GM19438 (cell line): Measurements from ENCODE around the gene APBA1.
"Not testable (repeated sequence)": the region's sequence is repeated elsewhere in the genome, so short reads cannot be mapped to it uniquely, and the experiment has no call there.

Experiments
- ATAC-seq: cut with Tn5 transposase; IDR thresholded peaks from one replicate; pipeline ENCODE4 v1.9.1; 2021; ENCODE audit warnings: low read depth; ENCODE audit not compliant: unreplicated experiment

The APBA1 gene

DNA sequence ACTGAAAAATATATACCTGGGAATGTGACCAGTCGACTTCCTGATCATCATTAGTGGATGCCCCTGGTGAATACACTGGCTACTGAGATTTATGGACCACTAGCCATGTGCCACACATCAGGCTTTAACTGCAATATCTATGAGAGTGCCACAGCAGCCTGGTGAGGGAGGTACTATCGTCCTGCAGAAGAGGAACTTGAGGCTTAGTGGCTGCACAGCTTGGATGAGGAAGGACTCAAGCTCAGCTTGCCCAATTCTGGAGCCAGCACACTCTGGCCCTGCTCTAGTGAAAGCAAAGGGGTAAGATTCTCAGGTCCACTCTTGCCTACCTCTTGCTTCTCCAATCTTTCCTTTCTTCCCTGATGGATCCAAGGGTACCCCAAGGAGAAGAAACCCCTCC, 217.8 kb downstream of the APBA1 start:
- no peak for ATAC-seq

DNA sequence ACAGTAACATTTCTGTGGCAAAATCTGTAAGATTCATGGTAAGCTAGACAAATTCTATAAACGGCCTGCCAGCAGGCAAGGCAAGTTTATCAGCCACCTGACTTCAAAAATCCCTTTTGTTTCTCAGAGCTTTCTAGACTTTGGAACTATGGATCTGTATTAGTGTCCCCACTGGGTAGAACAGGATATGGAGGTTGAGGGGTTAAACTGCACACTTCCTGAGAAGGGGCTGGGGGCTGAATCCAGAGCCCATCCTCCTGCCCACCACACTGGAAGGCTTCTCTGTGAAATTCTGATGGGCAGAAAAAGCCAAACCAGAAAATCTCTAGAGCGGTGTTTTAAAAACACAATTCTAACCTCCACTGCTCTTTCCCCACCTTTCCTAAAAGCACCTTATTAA, 218.4 kb downstream of the APBA1 start:
- no peak for ATAC-seq

DNA sequence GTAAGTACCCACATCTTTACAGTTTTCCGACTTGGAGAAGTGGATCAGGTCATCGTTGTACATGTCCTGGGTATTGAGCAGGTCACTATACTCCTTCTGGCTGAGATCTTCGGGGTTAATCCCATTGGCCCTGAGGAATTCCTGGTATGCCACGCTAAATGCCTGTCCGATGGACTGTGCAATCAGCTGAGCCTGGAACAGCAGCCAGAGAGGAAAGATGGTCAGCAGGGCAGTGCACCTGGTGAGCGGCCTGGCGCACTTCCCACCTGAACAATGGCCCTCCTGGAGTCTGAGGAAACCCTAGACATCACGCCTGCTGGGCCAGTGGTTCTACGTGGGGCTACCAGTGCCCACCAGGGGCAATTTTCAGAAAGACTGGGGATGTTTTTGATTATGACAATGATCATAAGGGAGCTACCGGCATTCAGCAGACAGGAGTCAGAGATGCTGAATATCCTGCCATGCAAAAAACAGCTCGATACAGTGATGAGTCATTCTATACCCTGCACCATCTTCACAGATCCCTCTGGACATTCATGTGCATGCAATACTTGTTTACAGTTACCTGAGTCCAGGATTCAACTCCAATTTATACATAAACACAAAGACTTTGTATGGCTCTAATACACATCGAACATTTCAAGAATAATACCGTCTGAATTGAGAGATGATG, 219.9 kb downstream of the APBA1 start:
- no peak for ATAC-seq

DNA sequence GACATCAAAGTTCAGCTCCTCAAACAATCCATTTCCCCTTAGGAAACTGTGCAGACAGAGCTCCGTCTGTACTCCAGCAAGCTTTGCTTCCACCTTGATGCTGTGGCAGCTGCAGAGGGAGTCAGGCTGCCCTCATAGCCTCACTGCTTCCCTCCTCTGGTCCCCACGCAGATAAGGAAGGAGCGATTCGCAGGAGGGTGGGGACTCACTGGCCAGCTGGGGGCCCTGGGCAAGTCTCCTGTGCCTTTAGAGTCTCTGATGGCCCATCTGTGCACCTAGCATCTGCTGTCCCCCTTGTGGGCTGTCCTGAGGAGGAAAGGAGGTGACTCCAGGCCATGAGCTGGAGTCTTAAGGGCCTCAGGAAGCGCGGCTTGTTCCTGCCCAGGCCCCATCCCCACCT, 225.7 kb downstream of the APBA1 start:
- ATAC-seq = no peak

DNA sequence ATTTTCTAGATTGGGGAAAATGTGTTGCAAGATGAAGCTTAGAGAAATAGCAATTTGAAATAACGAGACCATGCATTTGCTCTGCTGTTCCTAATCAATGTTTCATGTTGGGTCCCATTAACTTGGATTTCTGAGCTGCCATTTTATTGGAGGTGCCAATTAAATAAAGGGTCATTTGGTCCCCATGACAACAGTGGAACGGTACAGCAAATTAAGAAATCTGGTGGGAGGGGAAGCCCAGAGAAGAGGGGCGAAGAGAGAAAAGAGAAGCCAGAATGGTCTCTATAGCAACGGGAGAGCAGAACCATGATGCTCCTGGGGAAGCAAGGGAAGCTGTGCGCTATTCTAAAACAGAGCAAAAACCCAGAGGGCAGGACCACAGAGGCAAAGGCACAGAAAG, 226.9 kb downstream of the APBA1 start:
- no peak for ATAC-seq

DNA sequence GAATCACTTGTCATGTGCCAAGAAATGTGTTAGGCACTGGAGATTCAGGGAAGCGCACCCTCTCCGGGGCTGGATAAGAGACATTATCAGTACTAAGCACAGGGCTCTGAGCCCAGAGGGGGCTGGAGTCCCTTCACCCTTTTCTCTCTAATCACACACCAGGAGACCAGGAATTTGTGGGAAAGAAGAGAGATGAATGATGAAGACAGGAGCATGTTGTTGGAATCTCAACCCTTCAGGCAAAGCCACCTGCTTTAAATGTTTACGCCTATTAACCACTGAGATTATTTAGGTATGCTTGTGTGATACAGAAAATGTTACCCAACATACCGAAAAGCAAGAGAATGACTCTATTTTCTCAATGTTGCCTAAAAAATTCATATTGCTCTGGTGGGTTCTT, 227.4 kb downstream of the APBA1 start:
- no peak for ATAC-seq

DNA sequence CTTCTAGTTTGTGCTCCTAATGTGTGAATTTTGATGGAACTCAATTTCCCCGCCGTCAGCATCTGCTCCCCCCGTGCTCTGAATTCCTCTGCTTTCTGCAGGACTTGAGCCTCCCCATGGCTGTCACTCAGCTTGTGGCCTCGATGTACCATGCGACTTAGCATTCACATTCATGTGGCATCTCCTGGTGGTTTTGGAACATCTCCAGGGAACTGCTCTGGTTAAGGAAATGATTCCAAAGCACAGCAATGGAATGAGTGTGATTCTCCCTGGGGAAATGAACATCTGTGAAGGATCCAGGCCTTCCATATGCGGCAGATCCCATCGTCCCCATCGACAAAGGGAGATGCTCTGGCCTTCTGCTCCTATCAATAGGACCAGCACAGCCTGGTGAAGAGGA, 228.2 kb downstream of the APBA1 start:
- ATAC-seq = no peak

DNA sequence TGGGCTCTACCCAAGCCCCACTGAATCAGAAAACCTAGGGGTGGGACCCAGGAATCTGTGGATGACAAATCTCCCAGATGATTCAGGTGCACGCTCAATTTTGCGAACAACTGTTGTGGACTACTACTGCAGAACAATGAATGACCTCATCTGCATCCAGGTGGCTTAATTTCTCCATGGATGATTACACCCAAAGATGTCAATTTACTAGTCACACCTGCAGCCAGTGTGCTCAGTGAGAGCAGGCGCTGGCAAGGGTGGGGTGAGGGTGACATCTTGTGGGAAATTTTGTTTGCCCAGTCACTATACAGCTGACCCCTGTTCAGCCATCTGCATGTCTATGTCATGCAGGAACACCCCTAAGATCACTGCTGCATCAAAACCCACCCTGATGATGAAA, 229.0 kb downstream of the APBA1 start:
- ATAC-seq = no peak

DNA sequence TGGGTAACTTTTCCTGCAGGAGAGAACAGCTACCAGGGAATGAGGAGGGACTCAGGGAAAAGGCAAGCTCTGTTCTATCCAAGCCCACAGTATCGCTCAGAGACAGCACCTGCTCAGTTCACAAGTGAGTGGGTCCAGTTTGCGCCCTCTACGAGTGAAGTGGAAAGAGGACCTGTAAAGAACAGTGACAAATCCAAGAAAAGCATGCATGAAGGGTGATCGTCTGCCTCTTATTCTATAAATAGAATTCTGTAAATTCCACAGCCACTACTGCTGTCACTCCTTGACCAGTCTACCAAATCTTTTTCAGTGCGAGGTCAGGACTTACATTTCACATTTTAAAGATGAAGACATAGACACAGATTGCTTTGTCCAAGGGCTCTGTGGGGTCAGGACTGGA, 229.7 kb downstream of the APBA1 start:
- no peak for ATAC-seq

DNA sequence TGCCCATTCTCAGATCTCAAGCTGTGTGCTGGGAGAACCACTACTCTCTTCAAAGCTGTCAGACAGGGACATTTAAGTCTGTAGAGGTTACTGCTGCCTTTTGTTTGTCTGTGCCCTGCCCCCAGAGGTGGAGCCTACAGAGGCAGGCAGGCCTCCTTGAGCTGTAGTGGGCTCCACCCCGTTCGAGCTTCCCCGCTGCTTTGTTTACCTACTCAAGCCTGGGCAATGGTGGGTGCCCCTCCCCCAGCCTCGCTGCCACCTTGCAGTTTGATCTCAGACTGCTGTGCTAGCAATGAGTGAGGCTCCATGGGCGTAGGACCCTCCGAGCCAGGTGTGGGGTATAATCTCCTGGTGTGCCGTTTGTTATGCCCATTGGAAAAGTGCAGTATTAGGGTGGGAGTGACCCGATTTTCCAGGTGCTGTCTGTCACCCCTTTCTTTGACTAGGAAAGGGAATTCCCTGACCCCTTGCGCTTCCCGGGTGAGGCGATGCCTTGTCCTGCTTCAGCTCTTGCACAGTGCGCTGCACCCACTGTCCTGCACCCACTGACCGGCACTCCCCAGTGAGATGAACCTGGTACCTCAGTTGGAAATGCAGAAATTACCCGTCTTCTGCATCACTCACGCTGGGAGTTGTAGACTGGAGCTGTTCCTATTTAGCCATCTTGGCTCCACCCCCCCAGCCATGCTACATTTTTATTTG, 231.8 kb downstream of the APBA1 start:
- not testable (repeated sequence) for ATAC-seq

DNA sequence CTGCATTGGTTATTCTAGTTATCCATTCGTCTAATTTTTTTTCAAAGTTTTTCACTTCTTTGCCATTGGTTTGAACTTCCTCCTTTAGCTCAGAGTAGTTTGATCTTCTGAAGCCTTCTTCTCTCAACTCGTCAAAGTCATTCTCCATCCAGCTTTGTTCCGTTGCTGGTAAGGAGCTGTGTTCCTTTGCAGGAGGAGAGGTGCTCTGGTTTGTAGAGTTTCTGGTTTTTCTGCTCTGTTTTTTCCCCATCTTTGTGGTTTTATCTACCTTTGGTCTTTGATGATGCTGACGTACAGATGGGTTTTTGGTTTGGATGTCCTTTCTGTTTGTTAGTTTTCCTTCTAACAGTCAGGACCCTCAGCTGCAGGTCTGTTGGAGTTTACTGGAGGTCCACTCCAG, 232.5 kb downstream of the APBA1 start:
- ATAC-seq = not testable (repeated sequence)

DNA sequence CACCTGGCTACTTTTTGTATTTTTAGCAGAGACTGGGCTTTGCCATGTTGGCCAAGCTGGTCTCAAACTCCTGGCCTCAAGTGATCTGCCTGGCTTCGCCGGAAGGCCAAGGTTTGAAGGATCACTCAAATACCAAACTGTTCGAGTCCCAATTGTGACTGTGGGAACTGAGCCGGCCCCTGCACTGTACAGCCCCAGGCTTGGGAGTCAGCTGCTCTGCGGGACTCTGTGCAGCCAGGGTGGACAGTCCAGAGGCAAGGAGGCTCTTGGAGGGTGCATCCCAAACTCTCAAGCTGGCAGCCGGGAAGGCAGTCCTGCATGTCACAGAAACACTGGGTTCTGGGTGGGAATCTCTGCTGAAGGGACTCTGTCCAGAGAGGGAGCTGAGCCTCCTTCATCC, 238.2 kb downstream of the APBA1 start:
- no peak for ATAC-seq

DNA sequence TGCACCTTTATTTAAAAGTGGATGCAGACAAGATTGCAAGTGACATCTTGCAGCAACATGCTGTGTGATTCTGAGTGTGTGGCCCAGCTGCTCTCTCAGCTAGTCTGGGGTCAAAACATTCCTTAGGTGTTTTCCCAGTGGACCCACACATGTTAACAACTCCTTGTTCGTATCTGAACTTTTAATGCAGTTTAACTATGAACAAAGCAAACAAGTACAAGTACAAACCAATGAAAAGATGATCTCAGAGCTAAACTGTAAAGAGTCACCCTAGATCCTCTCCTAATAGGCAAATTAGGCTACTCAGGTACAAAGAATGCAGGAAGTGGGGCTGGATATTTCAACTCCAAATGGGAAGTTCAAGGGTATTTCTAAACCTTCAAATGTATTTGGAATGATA, 238.8 kb downstream of the APBA1 start:
- no peak for ATAC-seq

DNA sequence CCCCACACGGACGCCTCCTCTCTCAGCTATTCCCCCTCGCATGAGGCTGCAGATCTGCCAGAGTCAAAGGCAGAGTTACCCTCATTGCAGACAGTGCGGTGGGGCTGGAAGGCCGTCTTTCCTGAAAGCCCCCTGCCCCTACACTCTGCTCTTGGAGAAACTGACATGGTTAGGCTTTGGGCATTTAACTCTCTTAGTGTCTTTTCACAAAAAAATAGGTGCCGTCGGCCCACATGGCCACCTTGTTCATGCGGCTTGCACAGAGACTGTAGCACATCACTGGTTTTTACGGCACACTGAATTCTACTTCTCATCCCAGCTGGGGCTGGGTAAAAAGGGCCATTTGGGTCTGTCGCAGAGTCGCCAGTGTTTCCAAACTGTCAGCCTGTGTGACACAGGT, 239.5 kb downstream of the APBA1 start:
- ATAC-seq = no peak

DNA sequence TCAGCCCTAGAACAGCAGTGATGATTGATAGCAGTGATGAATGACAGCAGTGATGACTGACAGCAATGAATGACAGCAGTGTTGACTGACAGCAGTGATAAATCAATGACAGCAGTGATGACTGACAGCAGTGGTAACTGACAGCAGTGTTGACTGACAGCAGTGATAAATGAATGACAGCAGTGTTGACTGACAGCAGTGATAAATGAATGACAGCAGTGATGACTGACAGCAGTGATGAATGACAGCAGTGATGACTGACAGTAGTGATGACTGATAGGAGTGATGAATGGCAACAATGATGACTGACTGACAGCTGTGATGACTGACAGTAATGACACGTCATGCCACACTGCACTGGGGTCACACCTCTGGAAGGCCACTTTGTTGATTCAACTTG, 240.4 kb downstream of the APBA1 start:
- ATAC-seq = no peak

DNA sequence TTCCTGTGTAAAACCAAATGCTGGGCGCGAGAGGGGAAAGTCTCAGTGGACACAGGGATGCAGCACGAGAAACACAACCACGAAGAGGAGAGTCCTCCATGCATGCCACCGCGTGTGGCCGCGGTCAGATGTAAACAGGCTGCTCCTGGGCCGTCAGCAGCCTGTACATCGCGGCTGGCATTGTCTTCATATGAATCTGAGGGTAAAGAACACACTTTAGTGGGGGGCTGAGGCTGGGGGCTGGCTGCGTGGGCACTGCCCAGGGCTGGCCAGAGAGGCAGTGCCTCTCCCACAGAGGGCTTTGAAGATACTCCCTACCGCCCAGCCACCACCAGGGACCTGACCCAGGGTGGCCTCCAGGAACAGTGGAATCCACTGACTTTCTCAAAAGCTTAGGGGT, 241.0 kb downstream of the APBA1 start:
- ATAC-seq = no peak

DNA sequence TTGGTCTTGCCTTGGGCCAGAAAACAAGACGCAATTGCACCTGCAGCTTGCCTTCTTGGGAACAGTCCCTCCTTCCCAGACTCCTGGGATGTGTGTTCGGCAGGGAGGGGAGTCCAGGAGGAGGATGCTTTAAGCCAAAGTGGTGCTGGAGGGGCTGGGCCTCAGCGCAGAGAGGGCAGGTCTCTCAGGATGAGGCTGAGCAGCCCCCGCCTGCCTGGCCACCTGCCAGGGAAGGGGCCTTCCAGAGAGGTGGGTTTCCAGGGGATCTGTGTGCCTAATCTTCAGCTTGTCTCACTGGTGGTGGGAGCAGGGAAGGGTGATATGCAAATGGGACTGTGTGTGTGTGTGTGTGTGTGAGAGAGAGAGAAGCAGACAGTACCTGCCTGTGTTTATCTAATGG, 242.0 kb downstream of the APBA1 start:
- no peak for ATAC-seq

DNA sequence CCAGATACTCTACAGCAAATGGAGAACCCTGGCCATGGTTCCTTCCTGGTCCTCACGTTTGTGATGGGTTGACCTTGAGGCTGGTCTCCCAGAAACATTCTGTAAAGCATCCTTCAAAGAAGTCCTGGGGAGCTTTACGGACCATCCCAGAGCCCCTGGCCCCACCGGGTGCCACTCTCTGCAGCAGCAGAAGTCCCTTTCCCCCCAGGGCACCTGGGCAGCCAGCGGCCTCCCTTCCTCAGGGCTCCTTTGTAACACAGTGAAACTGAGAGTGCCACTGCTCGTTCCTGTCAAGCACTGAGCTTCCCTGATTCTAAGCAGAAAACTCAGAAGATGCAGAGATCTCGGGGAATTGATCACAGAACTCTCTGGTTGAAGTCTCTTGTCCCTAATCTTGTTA, 242.9 kb downstream of the APBA1 start:
- ATAC-seq = no peak

DNA sequence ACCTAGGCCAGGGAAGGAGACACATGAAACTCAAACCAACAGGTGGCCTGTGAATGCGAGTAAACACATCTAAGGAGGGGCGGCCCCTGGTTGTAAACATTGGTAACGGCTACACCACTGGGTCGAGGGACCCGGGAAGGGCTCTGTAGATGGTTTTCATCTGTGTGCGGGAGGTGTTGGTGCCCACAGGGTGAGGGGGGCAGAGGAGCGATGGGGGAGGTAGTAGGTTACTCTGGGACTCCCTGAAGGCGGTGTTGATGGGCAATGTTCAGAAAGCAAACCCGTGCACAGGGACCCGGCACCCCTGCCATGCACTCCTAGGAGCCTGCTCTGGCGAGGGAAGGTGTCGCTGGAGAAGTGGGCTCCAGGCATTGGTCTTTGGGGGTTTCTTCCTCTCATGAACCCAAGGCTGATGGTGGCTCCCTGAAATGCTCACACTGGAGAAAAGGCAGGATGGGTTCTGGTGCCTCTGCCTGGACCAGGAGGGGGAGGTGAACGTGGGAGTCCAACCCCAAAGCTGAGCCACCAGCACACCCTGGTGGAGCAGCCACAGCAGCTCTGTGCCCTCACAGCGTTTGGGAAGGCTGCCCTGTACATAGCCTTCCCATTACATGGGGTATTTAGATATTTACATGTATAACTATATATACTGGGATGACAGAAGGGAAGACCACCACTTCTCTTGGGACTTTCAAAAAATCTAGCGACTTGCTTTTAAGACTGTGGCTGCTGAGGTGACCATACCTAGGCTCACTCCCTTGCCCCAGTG, 244.0 kb downstream of the APBA1 start:
- no peak for ATAC-seq

DNA sequence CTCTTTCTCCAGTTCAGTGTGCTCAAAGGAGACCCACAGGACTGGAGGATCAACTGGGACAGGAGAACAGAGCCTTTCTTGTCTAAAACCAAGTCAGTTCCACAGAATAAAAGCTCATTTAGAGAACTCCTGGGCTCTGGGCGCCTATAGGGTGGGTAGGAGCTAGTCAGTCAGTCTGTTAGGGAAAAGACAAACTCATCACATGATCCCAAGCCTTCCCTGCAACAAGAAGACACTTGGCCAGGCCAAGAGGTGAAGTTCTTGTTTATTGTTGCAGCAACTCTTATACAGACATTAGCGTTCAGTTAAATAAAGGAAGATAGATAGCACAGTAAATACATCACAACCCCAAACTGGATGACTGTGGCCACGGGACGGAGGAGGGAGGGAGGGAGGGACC, 244.9 kb downstream of the APBA1 start:
- no peak for ATAC-seq

DNA sequence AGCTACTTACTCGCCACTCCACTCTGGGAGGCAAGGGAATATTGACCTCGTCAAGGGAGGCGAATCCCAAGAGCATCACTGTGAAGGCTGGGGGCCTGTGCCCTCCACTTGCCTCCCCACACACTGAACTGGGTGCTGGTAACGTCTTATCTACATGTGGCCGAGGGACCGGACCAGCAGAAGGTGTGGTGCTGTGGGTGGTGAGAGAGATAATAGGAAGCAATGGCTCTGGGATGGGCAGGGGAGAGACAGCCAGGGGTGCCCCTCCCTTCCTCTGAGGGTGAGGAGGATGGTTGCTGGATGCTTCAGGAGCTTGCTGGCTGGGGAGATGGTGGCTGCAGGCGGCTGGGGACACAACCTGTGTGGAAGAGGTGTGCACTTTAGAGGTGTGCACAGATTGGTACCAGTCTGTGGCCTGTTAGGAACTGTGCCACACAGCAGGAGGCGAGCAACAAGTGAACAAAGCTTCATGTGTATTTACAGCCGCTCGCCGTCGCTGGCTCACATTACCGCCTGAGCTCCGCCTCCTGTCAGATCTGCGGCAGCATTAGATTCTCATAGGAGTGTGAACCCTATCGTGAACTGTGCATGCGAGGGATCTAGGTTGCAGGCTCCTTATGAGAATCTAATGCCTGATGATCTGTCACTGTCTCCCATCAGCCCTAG, 246.9 kb downstream of the APBA1 start:
- no peak for ATAC-seq
